C4-2B (cell line): Measurements from ENCODE around the gene CTNNA1.

Experiments used
- CTCF ChIP-seq: fragments of 450-650 bp; conservative IDR thresholded peaks from 2 replicates; pipeline ENCODE4 v1.5.1; 2017; ENCODE audit warnings: mild to moderate bottlenecking
- ZFX ChIP-seq: fragments of 450-650 bp; IDR thresholded peaks from 2 replicates; pipeline ENCODE4 v1.6.1; 2017

- TF ChIP-seq CTCF (no peak), ZFX (no peak)
Measured at GRCh38 chr5:138873466-138874221, 120.4 kb downstream of the CTNNA1 start.
